Measurements from ENCODE around the gene OR52J3.

Gene OR52J3

GRCh38 chr11:5096011-5096410 lies 49.7 kb downstream of the OR52J3 start:
- no peak for DNase-seq (ENCODE audit: low read depth)

All from stimulated activated CD8-positive, alpha-beta memory T cell treated with anti-CD3 and anti-CD28 coated beads, Interleukin-7, amount 100 ng/mL, for 24 hours (primary cell).